HEK293 (cell line): ENCODE data around the gene PKMYT1.
A peak's percentile ranks its signal among the peaks of the same experiment; 100 is the strongest.

Experiments
- CTCF ChIA-PET: fragments of 350-600 bp; formaldehyde crosslinking; extraction: SDS; loops from one replicate; lab custom pipeline; 2021; ENCODE audit warnings: antibody characterized with exemption; lab: Yijun Ruan, JAX
- POLR2A ChIA-PET: fragments of 300-600 bp; formaldehyde crosslinking; extraction: SDS; loops from one replicate; lab custom pipeline; 2020; ENCODE audit warnings: antibody characterized with exemption, inconsistent platforms; lab: Yijun Ruan, JAX
- H3K27ac ChIP-seq: fragments of 200-500 bp; sonication (Bioruptor generic); 2 replicates; pipeline ENCODE4 v1.5.1; 2014; ENCODE audit warnings: low read depth, low read length, control low read depth, inconsistent platforms; ENCODE audit errors: extremely low read depth
- H3K36me3 ChIP-seq, 2 experiments: fragments of 200-500 bp in 1 of 2; sonication (Bioruptor generic) in 1 of 2; 1 replicate in 1 of 2; 2 replicates in 1 of 2; pipeline ENCODE4 v1.5.1; 2014 to 2017; ENCODE audit warnings: inconsistent platforms in 2 of 2, low read length in 2 of 2; ENCODE audit not compliant: control insufficient read depth in 2 of 2, insufficient read depth in 1 of 2
- H3K4me1 ChIP-seq: fragments of 200-500 bp; sonication (Bioruptor generic); 2 replicates; pipeline ENCODE4 v1.5.1; 2014; ENCODE audit warnings: mild to moderate bottlenecking, low read length, inconsistent platforms; ENCODE audit not compliant: control insufficient read depth, insufficient read depth
- H3K4me3 ChIP-seq: 2 replicates; pipeline ENCODE4 v1.5.1; 2011; ENCODE audit warnings: low read depth, mild to moderate bottlenecking, control low read depth, low read length, moderate library complexity
- H3K9me3 ChIP-seq: fragments of 200-500 bp; sonication (Bioruptor generic); 2 replicates; pipeline ENCODE4 v1.5.1; 2014; ENCODE audit warnings: low read depth, low read length, inconsistent platforms; ENCODE audit not compliant: control insufficient read depth, insufficient read depth
- KLF1 ChIP-seq: fragments of 450-650 bp; formaldehyde crosslinking; IDR thresholded peaks from 2 replicates; pipeline ENCODE4 v1.5.1; 2016; ENCODE audit warnings: missing biosample characterization, missing genetic modification characterization
- ZNF335 ChIP-seq: fragments of 450-650 bp; formaldehyde crosslinking; conservative IDR thresholded peaks from 2 replicates; pipeline ENCODE4 v1.5.1; 2016; ENCODE audit warnings: missing biosample characterization, missing genetic modification characterization
- ZNF426 ChIP-seq: fragments of 450-650 bp; formaldehyde crosslinking; IDR thresholded peaks from 2 replicates; pipeline ENCODE4 v1.5.1; 2017; ENCODE audit warnings: missing biosample characterization, missing genetic modification characterization, mild to moderate bottlenecking, inconsistent platforms, moderate library complexity
- ZNF621 ChIP-seq: fragments of 450-650 bp; formaldehyde crosslinking; IDR thresholded peaks from 2 replicates; pipeline ENCODE4 v1.5.1; 2017; ENCODE audit warnings: missing biosample characterization, missing genetic modification characterization
- ZNF670 ChIP-seq: fragments of 450-650 bp; formaldehyde crosslinking; IDR thresholded peaks from 2 replicates; pipeline ENCODE4 v1.5.1; 2016; ENCODE audit warnings: missing biosample characterization, missing genetic modification characterization, low read depth
- TF ChIP-seq, protein P1 (sequence below): fragments of 450-650 bp; formaldehyde crosslinking; IDR thresholded peaks from 2 replicates; pipeline ENCODE4 v1.5.1; 2016; ENCODE audit warnings: missing biosample characterization, missing genetic modification characterization, low read depth
- TF ChIP-seq, protein P2 (sequence below): fragments of 450-650 bp; formaldehyde crosslinking; IDR thresholded peaks from 2 replicates; pipeline ENCODE4 v1.5.1; 2016; ENCODE audit warnings: missing biosample characterization, missing genetic modification characterization, borderline replicate concordance

PKMYT1 gene

DNA sequence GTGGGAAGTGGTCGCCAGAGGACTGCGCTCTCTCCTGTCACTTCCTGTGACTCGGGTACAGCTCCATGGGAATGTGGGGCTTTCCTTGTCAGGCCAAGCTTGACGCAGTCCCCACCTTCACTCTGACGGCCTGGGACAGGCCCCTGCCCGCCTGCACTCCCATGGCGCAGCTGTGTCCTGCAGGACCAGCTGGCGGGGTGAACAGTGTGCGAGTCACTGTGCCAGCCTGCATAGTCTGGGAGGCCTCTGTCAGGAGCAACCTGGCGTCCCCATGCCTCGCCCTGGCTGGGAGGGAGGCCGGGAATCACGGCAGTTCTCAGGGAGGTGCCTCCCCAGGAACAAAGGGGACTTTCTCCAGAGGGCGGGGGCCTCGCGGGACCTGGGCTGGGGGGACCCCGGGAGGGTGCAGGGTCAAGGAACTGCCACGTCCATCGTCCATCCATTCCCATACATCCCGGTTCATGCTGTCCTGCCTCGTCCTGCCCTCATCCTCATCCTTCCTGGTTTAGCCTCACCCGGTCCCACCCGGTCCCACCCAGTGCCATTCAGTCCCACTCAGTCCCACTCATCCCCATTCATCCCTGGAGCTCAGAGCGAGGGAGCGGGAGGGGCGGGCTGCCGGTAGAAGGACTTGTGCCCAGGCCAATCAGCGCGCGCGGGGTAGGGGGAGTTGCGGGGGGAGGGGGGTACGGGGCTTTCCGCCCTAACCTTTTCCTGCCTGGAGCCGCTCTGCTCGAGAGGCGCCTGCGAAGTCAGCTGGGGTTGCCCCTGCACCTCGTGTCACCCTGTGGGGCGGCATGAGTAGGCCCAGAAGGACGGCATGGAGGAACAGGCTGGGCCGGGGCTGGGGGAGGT lies 55.1 kb downstream of the PKMYT1 start:
- Histone ChIP-seq H3K27ac (no peak overlapping the region), H3K9me3 (no peaks in the 10 kb centered on the region), H3K4me3 (no peak overlapping the region), H3K4me1 (no peaks in the 10 kb centered on the region), H3K36me3 (peaks cover 0 to 26% of the 10 kb centered on the region in 2 experiments; a peak in 2 of 3 replicates)
- no peak for TF ChIP-seq ZNF426
- peak; percentile 91 for TF ChIP-seq KLF1
- TF ChIP-seq ZNF621, result no peak
- CTCF ChIA-PET, result interaction anchor here (1.2 to 3.2 kb wide), 3 partner anchors 12 to 37 kb away, joined by 3 to 20 read pairs (median 3); partner anchors contain the start of gene FLYWCH1
- POLR2A ChIA-PET, result interaction anchor here (1.0 kb wide), 1 partner anchor 14 kb away, joined by 3 read pairs; the partner anchor contains the start of gene FLYWCH1

DNA sequence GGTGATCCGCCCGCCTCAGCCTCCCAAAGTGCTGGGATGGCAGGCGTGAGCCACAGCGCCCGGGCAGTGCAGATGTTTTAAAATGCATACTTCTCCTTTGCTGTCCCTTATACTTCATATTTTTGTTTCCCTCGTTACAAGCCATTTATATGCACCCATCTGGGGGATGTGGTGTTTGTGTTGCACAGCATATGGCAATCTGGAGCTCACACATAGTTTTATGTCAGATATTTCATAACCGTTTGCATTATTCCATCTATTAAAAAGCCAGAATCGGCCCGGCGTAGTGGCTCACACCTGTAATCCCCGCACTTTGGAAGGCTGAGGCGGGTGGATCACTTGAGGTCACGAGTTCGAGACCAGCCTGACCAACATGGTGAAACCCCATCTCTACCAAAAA lies 56.8 kb downstream of the PKMYT1 start:
- H3K9me3 ChIP-seq, result no peaks in the 10 kb centered on the region
- no peak overlapping the region for H3K27ac ChIP-seq
- no peak overlapping the region for H3K4me3 ChIP-seq
- POLR2A ChIA-PET, result no interaction called here
- H3K4me1 ChIP-seq, result no peaks in the 10 kb centered on the region
- TF ChIP-seq, protein P1, sequence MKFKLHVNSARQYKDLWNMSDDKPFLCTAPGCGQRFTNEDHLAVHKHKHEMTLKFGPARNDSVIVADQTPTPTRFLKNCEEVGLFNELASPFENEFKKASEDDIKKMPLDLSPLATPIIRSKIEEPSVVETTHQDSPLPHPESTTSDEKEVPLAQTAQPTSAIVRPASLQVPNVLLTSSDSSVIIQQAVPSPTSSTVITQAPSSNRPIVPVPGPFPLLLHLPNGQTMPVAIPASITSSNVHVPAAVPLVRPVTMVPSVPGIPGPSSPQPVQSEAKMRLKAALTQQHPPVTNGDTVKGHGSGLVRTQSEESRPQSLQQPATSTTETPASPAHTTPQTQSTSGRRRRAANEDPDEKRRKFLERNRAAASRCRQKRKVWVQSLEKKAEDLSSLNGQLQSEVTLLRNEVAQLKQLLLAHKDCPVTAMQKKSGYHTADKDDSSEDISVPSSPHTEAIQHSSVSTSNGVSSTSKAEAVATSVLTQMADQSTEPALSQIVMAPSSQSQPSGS (tag by site-specific recombination), result no peak
- no peak for TF ChIP-seq ZNF670 (tag by site-specific recombination)
- TF ChIP-seq, protein P2, sequence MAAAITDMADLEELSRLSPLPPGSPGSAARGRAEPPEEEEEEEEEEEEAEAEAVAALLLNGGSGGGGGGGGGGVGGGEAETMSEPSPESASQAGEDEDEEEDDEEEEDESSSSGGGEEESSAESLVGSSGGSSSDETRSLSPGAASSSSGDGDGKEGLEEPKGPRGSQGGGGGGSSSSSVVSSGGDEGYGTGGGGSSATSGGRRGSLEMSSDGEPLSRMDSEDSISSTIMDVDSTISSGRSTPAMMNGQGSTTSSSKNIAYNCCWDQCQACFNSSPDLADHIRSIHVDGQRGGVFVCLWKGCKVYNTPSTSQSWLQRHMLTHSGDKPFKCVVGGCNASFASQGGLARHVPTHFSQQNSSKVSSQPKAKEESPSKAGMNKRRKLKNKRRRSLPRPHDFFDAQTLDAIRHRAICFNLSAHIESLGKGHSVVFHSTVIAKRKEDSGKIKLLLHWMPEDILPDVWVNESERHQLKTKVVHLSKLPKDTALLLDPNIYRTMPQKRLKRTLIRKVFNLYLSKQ (tag by site-specific recombination), result no peak
- 0 out of 2 replicates have a peak, but pooled peaks have one; percentile 15 for TF ChIP-seq ZNF335 (tag by site-specific recombination)
- CTCF ChIA-PET, result interaction anchor here (0.9 to 1.2 kb wide), 4 partner anchors 11 to 55 kb away, joined by 3 to 6 read pairs (median 4); no protein-coding TSS in a partner anchor
- H3K36me3 ChIP-seq, result peaks cover 6 to 17% of the 10 kb centered on the region in 2 experiments; a peak in 2 of 3 replicates
